HepG2 (cell line): ENCODE results near the gene NRL. TPM values are rescaled to one million over a fixed set of nuclear protein-coding genes. Genes with fewer than 3 reads are reported as not detected.

Experiments used
- BHLHE40 ChIP-seq: IDR thresholded peaks from 2 replicates; pipeline ENCODE4 v1.6.1; 2011; ENCODE audit warnings: low read length, improper control_type of control experiment
- ELF1 ChIP-seq: sonication (generic); formaldehyde crosslinking; IDR thresholded peaks from 2 replicates; pipeline ENCODE4 v1.4.0; 2020; ENCODE audit warnings: missing genetic modification reagents
- FOXJ3 ChIP-seq: sonication (generic); formaldehyde crosslinking; IDR thresholded peaks from 2 replicates; pipeline ENCODE4 v1.4.0; 2020; ENCODE audit warnings: missing genetic modification reagents, mild to moderate bottlenecking, borderline replicate concordance
- FOXP1 ChIP-seq, 2 experiments: fragments of 450-650 bp in 1 of 2; IDR thresholded peaks; 2 replicates each; pipeline ENCODE4 v1.6.1; 2017 to 2018; ENCODE audit warnings: antibody characterized with exemption in 1 of 2
- HDAC2 ChIP-seq: sonication (generic); formaldehyde crosslinking; IDR thresholded peaks from 2 replicates; pipeline ENCODE4 v1.4.0; 2020; ENCODE audit warnings: missing genetic modification reagents
- HDAC6 ChIP-seq: fragments of 200-600 bp; sonication (generic); IDR thresholded peaks from 2 replicates; pipeline ENCODE4 v1.7.0; 2017; ENCODE audit warnings: mild to moderate bottlenecking, antibody characterized with exemption, low read length, low read depth
- MTA3 ChIP-seq: sonication (generic); formaldehyde crosslinking; IDR thresholded peaks from 2 replicates; pipeline ENCODE4 v1.4.0; 2020; ENCODE audit warnings: missing genetic modification reagents
- NCOA5 ChIP-seq: sonication (generic); formaldehyde crosslinking; IDR thresholded peaks from 2 replicates; pipeline ENCODE4 v1.4.0; 2020; ENCODE audit warnings: missing genetic modification reagents
- NKX3-1 ChIP-seq: sonication (generic); formaldehyde crosslinking; IDR thresholded peaks from 2 replicates; pipeline ENCODE4 v1.5.0; 2020; ENCODE audit warnings: missing genetic modification reagents
- PAF1 ChIP-seq: IDR thresholded peaks from 2 replicates; pipeline ENCODE4 v1.6.1; 2016; ENCODE audit warnings: missing genetic modification reagents, missing compliant biosample characterization
- SMAD1 ChIP-seq: sonication (generic); formaldehyde crosslinking; IDR thresholded peaks from 2 replicates; pipeline ENCODE4 v1.4.0; 2020; ENCODE audit warnings: missing genetic modification reagents, low read depth, mild to moderate bottlenecking, borderline replicate concordance
- ZFY ChIP-seq: sonication (generic); formaldehyde crosslinking; IDR thresholded peaks from 2 replicates; pipeline ENCODE4 v1.4.0; 2020; ENCODE audit warnings: missing genetic modification reagents
- ZKSCAN1 ChIP-seq: fragments of 150-350 bp; IDR thresholded peaks from 2 replicates; pipeline ENCODE4 v1.6.1; 2014; ENCODE audit warnings: low read length
- ZKSCAN8 ChIP-seq: IDR thresholded peaks from 2 replicates; pipeline ENCODE4 v1.6.1; 2016; ENCODE audit warnings: borderline replicate concordance, missing genetic modification reagents, missing compliant biosample characterization
- ZNF343 ChIP-seq: sonication (generic); formaldehyde crosslinking; IDR thresholded peaks from 2 replicates; pipeline ENCODE4 v1.4.0; 2020; ENCODE audit warnings: mild to moderate bottlenecking, missing genetic modification reagents
- ZNF556 ChIP-seq: sonication (generic); formaldehyde crosslinking; IDR thresholded peaks from 2 replicates; pipeline ENCODE4 v1.4.0; 2020; ENCODE audit warnings: mild to moderate bottlenecking, missing genetic modification reagents, borderline replicate concordance
- polyA plus RNA-seq, 8 experiments: library from polyadenylated mRNA; depleted of rRNA in 3 of 8; stranded (reverse) in 7 of 8; unstranded in 1 of 8; fragments of >200 nt; fragmentation: Illumina TruSeq in 4 of 8; extraction: Trizol in 4 of 8; gene quantifications; 2 replicates each; pipeline versions ENCODE4 v1.2.1 to v1.2.3, GENCODE V29; 2011 to 2016; ENCODE audit warnings: low read depth in 4 of 8, missing spikeins in 1 of 8, mixed read lengths in 1 of 8; ENCODE audit not compliant: insufficient read depth in 1 of 8
- total RNA-seq, 5 experiments: library from RNA; depleted of rRNA; stranded (reverse); fragments of >200 nt; fragmentation: Illumina TruSeq; extraction: Trizol; gene quantifications; 2 replicates each; pipeline ENCODE4 v1.2.3, GENCODE V29; 2016; ENCODE audit warnings: low read depth in 1 of 5
- TF ChIP-seq, protein P1 (sequence below): sonication (generic); formaldehyde crosslinking; IDR thresholded peaks from 2 replicates; pipeline ENCODE4 v1.8.0; 2022; ENCODE audit warnings: missing genetic modification reagents, mild to moderate bottlenecking, borderline replicate concordance
- TF ChIP-seq, protein P2 (sequence below): sonication (generic); formaldehyde crosslinking; conservative IDR thresholded peaks from 2 replicates; pipeline ENCODE4 v1.8.1; 2023; ENCODE audit warnings: missing genetic modification reagents
- TF ChIP-seq, protein P3 (sequence below): sonication (generic); formaldehyde crosslinking; IDR thresholded peaks from 2 replicates; pipeline ENCODE4 v1.9.0; 2021; ENCODE audit warnings: missing genetic modification reagents, mild to moderate bottlenecking, borderline replicate concordance
- TF ChIP-seq, protein P4 (sequence below): sonication (generic); formaldehyde crosslinking; IDR thresholded peaks from 2 replicates; pipeline ENCODE4 v1.5.0; 2020; ENCODE audit warnings: missing genetic modification reagents
- TF ChIP-seq, protein P5 (sequence below): IDR thresholded peaks from 2 replicates; pipeline ENCODE4 v1.6.1; 2016; ENCODE audit warnings: low read depth, borderline replicate concordance

NRL gene
- total and polyA plus RNA-seq, 2 of the 13 experiments (the other 11 are each of a cell fraction or from before 2014, with no cell fraction given) = 2.5 to 4.7 TPM

DNA sequence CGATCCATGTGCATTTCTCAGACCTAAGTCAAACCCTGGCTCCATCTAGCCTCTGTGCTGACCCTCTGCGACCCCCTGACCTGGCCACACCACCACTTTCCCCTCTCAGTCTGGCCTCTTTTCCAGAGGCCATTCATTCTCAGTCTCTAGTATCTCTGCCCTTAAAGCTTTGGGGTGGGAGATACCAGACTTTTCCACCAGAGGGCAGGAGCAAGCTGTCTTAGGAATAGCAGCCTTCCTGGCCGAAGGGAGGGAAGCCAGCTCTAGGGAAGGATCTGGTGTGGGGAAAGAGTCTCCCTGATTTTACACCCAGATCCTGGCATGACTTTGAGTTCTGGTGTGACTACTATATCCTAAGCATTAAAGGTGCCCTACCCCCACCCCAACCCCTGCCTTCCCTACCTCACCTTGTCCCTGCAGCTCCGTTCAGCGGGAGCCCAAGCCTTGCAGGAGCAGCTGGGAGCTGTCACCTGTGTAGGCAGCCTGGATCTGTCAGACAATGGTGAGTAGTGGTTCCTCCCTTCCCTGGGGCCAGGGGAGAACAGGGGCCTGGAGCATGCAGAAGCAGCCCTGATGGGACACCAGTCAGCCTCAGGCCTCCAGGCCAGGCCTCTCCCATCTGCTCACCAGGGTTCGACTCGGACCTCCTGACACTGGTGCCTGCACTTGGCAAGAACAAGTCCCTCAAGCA, 56.3 kb downstream of the NRL start (continued):
- TF ChIP-seq, protein P1, sequence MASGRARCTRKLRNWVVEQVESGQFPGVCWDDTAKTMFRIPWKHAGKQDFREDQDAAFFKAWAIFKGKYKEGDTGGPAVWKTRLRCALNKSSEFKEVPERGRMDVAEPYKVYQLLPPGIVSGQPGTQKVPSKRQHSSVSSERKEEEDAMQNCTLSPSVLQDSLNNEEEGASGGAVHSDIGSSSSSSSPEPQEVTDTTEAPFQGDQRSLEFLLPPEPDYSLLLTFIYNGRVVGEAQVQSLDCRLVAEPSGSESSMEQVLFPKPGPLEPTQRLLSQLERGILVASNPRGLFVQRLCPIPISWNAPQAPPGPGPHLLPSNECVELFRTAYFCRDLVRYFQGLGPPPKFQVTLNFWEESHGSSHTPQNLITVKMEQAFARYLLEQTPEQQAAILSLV (CRISPR knock-in tag) = peak; percentile 56; the same call in 1 of the 2 replicates
- TF ChIP-seq FOXP1 (IDR thresholded peaks at IDR 0.05) = no peak
- no peak for TF ChIP-seq FOXP1 (CRISPR knock-in tag; IDR thresholded peaks at IDR 0.05)
- TF ChIP-seq PAF1 (CRISPR knock-in tag) = peak; percentile 58; the same call in 1 of the 2 replicates
- no peak for TF ChIP-seq MTA3 (CRISPR knock-in tag)
- peak; percentile 67; the same call in 1 of the 2 replicates for TF ChIP-seq ZNF556 (CRISPR knock-in tag)
- TF ChIP-seq NCOA5 (CRISPR knock-in tag) = no peak
- 0 out of 2 replicates have a peak, but pooled peaks have one; percentile 49 for TF ChIP-seq ELF1
- TF ChIP-seq, protein P2, sequence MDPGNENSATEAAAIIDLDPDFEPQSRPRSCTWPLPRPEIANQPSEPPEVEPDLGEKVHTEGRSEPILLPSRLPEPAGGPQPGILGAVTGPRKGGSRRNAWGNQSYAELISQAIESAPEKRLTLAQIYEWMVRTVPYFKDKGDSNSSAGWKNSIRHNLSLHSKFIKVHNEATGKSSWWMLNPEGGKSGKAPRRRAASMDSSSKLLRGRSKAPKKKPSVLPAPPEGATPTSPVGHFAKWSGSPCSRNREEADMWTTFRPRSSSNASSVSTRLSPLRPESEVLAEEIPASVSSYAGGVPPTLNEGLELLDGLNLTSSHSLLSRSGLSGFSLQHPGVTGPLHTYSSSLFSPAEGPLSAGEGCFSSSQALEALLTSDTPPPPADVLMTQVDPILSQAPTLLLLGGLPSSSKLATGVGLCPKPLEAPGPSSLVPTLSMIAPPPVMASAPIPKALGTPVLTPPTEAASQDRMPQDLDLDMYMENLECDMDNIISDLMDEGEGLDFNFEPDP (CRISPR knock-in tag) = no peak
- peak; percentile 88 for TF ChIP-seq ZKSCAN8 (CRISPR knock-in tag)
- TF ChIP-seq BHLHE40 = no peak
- TF ChIP-seq ZKSCAN1 = no peak; the same call in 1 of the 2 replicates
- TF ChIP-seq, protein P3, sequence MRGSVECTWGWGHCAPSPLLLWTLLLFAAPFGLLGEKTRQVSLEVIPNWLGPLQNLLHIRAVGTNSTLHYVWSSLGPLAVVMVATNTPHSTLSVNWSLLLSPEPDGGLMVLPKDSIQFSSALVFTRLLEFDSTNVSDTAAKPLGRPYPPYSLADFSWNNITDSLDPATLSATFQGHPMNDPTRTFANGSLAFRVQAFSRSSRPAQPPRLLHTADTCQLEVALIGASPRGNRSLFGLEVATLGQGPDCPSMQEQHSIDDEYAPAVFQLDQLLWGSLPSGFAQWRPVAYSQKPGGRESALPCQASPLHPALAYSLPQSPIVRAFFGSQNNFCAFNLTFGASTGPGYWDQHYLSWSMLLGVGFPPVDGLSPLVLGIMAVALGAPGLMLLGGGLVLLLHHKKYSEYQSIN (CRISPR knock-in tag) = no peak
- 0 out of 2 replicates have a peak, but pooled peaks have one; percentile 22 for TF ChIP-seq SMAD1 (CRISPR knock-in tag)
- TF ChIP-seq FOXJ3 = no peak
- TF ChIP-seq HDAC2 = peak; percentile 45; the same call in 1 of the 2 replicates
- no peak for TF ChIP-seq HDAC6
- TF ChIP-seq, protein P4, sequence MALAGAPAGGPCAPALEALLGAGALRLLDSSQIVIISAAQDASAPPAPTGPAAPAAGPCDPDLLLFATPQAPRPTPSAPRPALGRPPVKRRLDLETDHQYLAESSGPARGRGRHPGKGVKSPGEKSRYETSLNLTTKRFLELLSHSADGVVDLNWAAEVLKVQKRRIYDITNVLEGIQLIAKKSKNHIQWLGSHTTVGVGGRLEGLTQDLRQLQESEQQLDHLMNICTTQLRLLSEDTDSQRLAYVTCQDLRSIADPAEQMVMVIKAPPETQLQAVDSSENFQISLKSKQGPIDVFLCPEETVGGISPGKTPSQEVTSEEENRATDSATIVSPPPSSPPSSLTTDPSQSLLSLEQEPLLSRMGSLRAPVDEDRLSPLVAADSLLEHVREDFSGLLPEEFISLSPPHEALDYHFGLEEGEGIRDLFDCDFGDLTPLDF (CRISPR knock-in tag) = no peak
- TF ChIP-seq NKX3-1 (CRISPR knock-in tag) = no peak
- peak; percentile 83; the same call in 1 of the 2 replicates for TF ChIP-seq ZNF343
- no peak for TF ChIP-seq ZFY
- TF ChIP-seq, protein P5, sequence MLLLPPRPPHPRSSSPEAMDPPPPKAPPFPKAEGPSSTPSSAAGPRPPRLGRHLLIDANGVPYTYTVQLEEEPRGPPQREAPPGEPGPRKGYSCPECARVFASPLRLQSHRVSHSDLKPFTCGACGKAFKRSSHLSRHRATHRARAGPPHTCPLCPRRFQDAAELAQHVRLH (CRISPR knock-in tag) = peak; percentile 65; the same call in 1 of the 2 replicates
